ENCODE measurements around the gene RAB10. TPM values are rescaled to one million over a fixed set of nuclear protein-coding genes. Genes with fewer than 3 reads are reported as not detected.

Gene RAB10
- total and polyA plus RNA-seq, 2 of the 13 experiments (the other 11 are each of a cell fraction or from before 2014, with no cell fraction given): 48.2 to 120 TPM

GRCh38 chr2:26033270-26033817 lies 540 bp upstream of the RAB10 start (continued):
- no peak for TF ChIP-seq MZF1 (CRISPR knock-in tag; IDR thresholded peaks at IDR 0.05; ENCODE audit: borderline replicate concordance)
- TF ChIP-seq MXD4 (CRISPR knock-in tag; IDR thresholded peaks at IDR 0.05): peak; percentile 9; the same call in 1 of the 2 replicates
- no peak for TF ChIP-seq GABPA (IDR thresholded peaks at IDR 0.05; ENCODE audit: low read depth, low read length)
- no peak for TF ChIP-seq GABPA (CRISPR knock-in tag; IDR thresholded peaks at IDR 0.05; ENCODE audit: low read depth)
- TF ChIP-seq, protein P1, sequence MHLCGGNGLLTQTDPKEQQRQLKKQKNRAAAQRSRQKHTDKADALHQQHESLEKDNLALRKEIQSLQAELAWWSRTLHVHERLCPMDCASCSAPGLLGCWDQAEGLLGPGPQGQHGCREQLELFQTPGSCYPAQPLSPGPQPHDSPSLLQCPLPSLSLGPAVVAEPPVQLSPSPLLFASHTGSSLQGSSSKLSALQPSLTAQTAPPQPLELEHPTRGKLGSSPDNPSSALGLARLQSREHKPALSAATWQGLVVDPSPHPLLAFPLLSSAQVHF (CRISPR knock-in tag; IDR thresholded peaks at IDR 0.05): no peak
- TF ChIP-seq, protein P2, sequence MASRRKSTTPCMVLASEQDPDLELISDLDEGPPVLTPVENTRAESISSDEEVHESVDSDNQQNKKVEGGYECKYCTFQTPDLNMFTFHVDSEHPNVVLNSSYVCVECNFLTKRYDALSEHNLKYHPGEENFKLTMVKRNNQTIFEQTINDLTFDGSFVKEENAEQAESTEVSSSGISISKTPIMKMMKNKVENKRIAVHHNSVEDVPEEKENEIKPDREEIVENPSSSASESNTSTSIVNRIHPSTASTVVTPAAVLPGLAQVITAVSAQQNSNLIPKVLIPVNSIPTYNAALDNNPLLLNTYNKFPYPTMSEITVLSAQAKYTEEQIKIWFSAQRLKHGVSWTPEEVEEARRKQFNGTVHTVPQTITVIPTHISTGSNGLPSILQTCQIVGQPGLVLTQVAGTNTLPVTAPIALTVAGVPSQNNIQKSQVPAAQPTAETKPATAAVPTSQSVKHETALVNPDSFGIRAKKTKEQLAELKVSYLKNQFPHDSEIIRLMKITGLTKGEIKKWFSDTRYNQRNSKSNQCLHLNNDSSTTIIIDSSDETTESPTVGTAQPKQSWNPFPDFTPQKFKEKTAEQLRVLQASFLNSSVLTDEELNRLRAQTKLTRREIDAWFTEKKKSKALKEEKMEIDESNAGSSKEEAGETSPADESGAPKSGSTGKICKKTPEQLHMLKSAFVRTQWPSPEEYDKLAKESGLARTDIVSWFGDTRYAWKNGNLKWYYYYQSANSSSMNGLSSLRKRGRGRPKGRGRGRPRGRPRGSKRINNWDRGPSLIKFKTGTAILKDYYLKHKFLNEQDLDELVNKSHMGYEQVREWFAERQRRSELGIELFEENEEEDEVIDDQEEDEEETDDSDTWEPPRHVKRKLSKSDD (CRISPR knock-in tag; IDR thresholded peaks at IDR 0.05; ENCODE audit: low read depth): no peak
- TF ChIP-seq NONO (IDR thresholded peaks at IDR 0.05): no peak
- TF ChIP-seq NONO (CRISPR knock-in tag; conservative IDR thresholded peaks at IDR 0.05): no peak
- no peak; the same call in 1 of the 2 replicates for TF ChIP-seq CBX5 (CRISPR knock-in tag; IDR thresholded peaks at IDR 0.05; ENCODE audit: borderline replicate concordance)
- no peak for TF ChIP-seq MYNN (CRISPR knock-in tag; IDR thresholded peaks at IDR 0.05; ENCODE audit: low read depth)
- TF ChIP-seq SP1 (IDR thresholded peaks at IDR 0.05): no peak
- TF ChIP-seq SP1 (CRISPR knock-in tag; IDR thresholded peaks at IDR 0.05): no peak
- no peak for TF ChIP-seq ZNF558 (CRISPR knock-in tag; IDR thresholded peaks at IDR 0.05; ENCODE audit: borderline replicate concordance)
- TF ChIP-seq ZMAT3 (CRISPR knock-in tag; conservative IDR thresholded peaks at IDR 0.05): 0 out of 2 replicates have a peak, but pooled peaks have one; percentile 28
- no peak; the same call in 1 of the 2 replicates for TF ChIP-seq ZNF780A (CRISPR knock-in tag; IDR thresholded peaks at IDR 0.05)
- TF ChIP-seq, protein P3, sequence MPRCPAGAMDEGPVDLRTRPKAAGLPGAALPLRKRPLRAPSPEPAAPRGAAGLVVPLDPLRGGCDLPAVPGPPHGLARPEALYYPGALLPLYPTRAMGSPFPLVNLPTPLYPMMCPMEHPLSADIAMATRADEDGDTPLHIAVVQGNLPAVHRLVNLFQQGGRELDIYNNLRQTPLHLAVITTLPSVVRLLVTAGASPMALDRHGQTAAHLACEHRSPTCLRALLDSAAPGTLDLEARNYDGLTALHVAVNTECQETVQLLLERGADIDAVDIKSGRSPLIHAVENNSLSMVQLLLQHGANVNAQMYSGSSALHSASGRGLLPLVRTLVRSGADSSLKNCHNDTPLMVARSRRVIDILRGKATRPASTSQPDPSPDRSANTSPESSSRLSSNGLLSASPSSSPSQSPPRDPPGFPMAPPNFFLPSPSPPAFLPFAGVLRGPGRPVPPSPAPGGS (CRISPR knock-in tag; IDR thresholded peaks at IDR 0.05): no peak
- no peak for TF ChIP-seq JDP2 (CRISPR knock-in tag; IDR thresholded peaks at IDR 0.05; ENCODE audit: borderline replicate concordance)
- TF ChIP-seq TAF1 (CRISPR knock-in tag; IDR thresholded peaks at IDR 0.05): no peak
- TF ChIP-seq UBTF (CRISPR knock-in tag; IDR thresholded peaks at IDR 0.05): peak; percentile 58; the same call in 1 of the 2 replicates
- TF ChIP-seq, protein P4, sequence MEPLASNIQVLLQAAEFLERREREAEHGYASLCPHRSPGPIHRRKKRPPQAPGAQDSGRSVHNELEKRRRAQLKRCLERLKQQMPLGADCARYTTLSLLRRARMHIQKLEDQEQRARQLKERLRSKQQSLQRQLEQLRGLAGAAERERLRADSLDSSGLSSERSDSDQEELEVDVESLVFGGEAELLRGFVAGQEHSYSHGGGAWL (CRISPR knock-in tag; IDR thresholded peaks at IDR 0.05): no peak
- no peak for TF ChIP-seq KLF11 (CRISPR knock-in tag; IDR thresholded peaks at IDR 0.05)
- TF ChIP-seq ZNF850 (CRISPR knock-in tag; conservative IDR thresholded peaks at IDR 0.05): no peak

Measured in HepG2 (cell line).